Dermis blood vessel endothelial cell (primary cell): Measurements from ENCODE around the gene NPIPB2. TPM values are rescaled to one million over a fixed set of nuclear protein-coding genes. Genes with fewer than 3 reads are reported as not detected.

ENCODE experiments used
- DNase-seq: peaks from one replicate; pipeline ENCODE4 v3.0.0; 2010
- total RNA-seq: library from RNA; depleted of rRNA; stranded (reverse); fragments of >200 nt; gene quantifications from 2 replicates; pipeline ENCODE4 v1.2.3, GENCODE V29; 2014

Gene NPIPB2
- total RNA-seq, 1 donor from 2014 or later = 3.6 TPM

- peak; percentile 71 for DNase-seq
Measured at GRCh38 chr16:11896486-11897176, 45.2 kb downstream of the NPIPB2 start.

- DNase-seq = no peak
Measured at GRCh38 chr16:11893571-11893970, 48.3 kb downstream of the NPIPB2 start.

GRCh38 chr16:11892761-11893160 is 49.1 kb downstream of the NPIPB2 start:
- no peak for DNase-seq

- DNase-seq = no peak
Measured at GRCh38 chr16:11890231-11890965, 51.4 kb downstream of the NPIPB2 start.

GRCh38 chr16:11886881-11887280 is 55.0 kb downstream of the NPIPB2 start:
- DNase-seq = no peak

GRCh38 chr16:11884035-11884434 is 57.8 kb downstream of the NPIPB2 start:
- no peak for DNase-seq

- no peak for DNase-seq
Measured at GRCh38 chr16:11880007-11880406, 61.8 kb downstream of the NPIPB2 start.

- no peak for DNase-seq
Measured at GRCh38 chr16:11877374-11877773, 64.5 kb downstream of the NPIPB2 start.

Other genes with a start within 250 kb of the NPIPB2 start
- 30.5 and 47.5 TPM in 2 replicates for gene TXNDC11, start 199.2 kb downstream of the NPIPB2 start, total RNA-seq
- 43.4 and 107 TPM in 2 replicates for gene ZC3H7A, start 144.8 kb downstream of the NPIPB2 start, total RNA-seq
- gene RSL1D1, start 90.5 kb downstream of the NPIPB2 start, total RNA-seq = 75.7 and 116 TPM in 2 replicates
- 70.8 and 143 TPM in 2 replicates for gene GSPT1, start 26.1 kb downstream of the NPIPB2 start, total RNA-seq
- gene TNFRSF17, start 23.2 kb upstream of the NPIPB2 start, total RNA-seq = not detected in 2 replicates
- 16.5 and 18.5 TPM in 2 replicates for gene SNX29, start 34.7 kb upstream of the NPIPB2 start, total RNA-seq